Fibroblast of upper back skin (primary cell): ENCODE results near the gene LAMC3.

Source experiments
- DNase-seq: peaks from one replicate; pipeline ENCODE4 v3.0.0-alpha.2; 2013

The LAMC3 gene

DNA sequence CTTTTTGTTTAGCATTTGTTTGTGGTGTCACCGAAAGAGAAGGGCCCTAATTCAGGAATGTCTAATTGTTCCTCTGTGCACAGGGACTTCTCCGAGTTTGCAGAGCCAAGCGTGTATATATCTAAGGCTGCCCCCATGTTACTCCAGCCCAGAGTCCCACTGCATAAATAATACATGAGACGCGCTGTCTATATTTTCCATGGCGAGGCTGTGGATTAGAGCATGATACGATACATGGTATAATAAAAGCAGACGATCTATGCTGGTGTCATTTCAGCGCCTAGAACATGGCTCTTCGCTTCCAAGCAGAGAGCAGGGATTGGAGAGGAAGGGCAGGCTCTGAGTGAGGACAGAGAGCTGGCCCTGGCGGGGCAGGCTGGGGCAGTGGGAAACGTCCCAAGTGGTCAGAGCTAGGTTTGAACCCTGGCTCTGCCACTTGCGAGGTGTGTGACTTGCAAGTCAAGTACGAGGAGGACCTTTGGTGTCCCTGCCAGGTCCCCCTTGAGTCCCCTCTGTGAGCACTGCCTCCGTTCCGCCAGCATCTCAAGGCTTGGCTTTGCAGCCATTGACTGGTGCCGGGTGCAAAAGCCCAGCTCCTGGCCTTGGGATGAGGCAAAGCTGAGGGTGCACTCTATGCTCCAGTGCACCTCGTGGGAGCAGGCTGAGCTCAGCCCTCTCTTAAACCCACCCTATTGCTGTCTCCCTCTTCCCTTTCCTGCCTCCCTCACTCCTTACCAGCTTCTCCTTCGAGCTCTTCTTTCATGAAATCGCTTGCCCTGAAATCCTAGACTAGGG, 29.2 kb upstream of the LAMC3 start:
- no peak for DNase-seq

DNA sequence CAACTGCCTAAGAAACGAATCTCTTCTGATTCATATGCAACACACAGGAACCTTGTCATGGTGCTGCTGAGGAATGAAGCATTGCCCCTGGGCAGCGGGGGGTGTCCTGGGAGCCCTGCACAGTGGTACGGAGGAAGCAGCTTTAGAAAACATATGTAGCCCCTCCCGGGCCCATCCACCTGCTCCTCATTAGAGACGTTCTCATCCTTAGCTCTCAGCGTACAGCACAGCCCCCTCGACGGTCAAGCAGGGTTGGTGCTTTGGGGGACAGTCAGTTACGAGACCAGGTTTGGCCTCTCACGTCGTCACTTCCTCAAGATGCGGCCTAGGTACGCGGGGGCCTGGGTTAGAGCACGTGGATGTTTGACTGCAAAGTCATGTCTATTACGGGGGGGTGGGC, 28.4 kb upstream of the LAMC3 start:
- DNase-seq, result no peak

DNA sequence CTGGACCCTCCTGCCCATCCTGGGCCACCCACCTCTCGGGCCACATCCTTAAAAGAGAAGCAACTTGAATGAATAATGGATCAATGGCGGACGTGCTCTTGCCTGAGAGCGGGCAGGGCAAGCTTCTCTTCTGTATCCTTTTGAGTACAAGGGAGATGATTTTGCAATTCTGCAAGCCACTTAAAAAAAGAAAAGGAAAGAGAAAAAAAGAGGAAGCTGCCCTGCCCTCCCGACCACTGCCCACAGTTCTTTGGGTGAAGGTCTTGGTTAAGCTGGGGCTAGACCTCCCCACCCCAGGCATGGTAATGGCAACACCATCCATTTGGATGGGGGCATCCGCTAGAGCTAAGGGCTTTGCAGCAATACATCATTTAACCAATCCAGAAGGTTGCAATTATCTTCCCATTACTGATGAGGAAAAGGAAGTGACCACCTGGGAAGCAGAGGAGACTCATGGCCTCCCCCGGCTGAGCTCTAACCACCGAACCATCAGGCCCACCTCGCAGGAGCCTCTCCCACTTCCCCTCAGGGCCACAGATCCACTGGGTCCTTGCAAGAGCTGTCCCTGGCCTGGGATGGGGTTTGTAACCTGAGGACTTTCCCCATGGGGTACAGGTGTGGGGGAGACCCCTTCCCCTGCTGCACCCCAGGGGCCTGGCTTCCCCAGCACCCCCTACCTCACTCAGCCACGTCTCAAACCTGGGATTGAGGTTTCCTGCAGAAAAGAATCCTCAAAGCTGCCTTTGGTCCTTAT, 27.8 kb upstream of the LAMC3 start:
- DNase-seq, result no peak

- no peak for DNase-seq
These were observed 27.2 kb upstream of the LAMC3 start for GRCh38 chr9:130981756-130982137.

DNA sequence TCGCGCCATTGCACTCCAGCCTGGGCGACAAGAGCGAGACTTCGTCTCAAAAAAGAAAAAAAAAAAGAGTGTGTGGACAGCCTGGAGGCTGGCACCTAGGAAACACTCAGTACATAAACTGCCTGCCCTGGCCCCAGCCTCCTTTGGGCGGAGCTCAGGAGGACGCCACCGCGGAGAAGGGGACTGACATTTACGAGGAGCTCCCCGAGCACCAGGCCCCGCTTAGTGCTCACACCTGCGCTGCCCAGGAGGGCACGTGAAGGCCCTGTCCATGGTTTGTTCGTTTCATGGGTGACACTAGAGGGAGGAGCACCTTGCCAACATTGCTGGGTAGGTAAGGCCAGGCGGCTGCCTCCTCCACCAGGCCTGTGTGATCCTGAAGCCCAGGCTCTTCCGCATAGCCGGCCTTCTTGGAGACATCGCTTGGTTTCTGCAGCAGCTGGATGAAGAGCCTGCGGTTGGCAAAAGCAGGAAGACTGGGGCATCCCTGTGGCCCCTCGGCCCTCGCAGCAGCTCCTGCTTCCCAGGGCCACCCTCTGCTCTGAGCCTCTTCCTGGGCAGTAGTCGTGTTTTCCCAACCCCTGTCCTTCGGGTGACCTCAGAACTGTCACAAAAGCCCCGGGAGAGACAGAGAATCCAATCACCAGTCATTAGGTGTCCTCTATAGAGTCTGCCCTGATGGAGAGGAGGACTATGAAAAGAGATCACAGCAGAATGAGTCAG, 26.2 kb upstream of the LAMC3 start:
- no peak for DNase-seq

DNA sequence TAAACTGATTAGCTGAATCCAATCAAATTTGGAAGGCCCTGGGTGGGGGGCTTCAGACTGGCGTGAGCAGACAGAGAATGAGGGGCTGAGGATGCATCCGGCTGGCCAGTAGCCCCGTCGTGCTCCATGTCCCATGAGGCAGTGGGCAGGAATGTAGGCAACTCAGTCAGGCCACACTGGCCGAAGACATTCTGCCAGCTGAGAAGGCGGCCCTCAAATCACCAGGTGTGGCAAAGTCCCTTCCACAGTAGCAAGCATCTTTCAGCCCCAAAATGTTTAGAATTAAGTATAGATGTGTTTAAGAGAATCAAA, 25.7 kb upstream of the LAMC3 start:
- no peak for DNase-seq

GRCh38 chr9:130983970-130984369, 25.0 kb upstream of the LAMC3 start:
- DNase-seq, result no peak

- no peak for DNase-seq
These were observed 24.5 kb upstream of the LAMC3 start for GRCh38 chr9:130984521-130984920.

DNA sequence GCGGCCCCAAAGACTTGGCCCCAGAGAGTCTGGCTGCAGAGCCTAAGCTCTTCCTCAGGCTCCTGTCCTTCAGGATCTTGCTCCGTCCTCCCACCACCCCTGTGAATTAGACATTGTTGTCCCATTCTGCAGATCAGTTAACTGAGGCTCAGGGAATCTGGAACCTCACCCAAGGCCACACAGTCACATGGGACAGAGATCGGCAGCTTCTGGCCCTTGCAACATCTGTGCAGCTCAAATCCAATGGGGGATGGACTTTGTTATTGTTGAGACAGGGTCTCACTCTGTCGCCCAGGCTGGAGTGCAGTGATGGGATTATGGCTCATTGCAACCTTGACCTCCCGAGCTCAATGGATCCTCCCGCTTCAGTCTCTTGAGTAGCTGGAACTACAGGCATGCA, 23.9 kb upstream of the LAMC3 start:
- no peak for DNase-seq

GRCh38 chr9:130985606-130986162, 23.3 kb upstream of the LAMC3 start:
- no peak for DNase-seq

GRCh38 chr9:130986356-130986965, 22.5 kb upstream of the LAMC3 start:
- DNase-seq, result no peak

DNA sequence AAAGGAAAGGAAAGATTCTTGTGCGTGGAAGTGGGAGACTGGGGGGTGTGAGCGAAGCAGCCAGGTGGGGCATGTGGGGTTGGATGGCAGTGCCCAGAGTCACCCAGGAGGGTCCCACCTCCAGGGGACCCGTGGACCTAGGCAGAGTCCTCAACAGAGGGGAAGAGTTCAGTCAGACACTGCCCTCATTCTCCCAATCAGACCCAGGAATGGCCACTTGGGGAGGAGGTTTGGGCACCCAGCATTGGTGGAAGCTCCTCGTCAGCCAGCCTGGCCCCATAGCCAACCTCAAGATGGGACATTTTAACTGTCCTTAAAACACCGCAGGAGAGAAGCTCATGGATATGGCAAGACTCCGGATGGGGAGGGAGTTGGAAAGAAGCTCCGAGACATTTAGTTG, 21.9 kb upstream of the LAMC3 start:
- DNase-seq, result no peak

DNA sequence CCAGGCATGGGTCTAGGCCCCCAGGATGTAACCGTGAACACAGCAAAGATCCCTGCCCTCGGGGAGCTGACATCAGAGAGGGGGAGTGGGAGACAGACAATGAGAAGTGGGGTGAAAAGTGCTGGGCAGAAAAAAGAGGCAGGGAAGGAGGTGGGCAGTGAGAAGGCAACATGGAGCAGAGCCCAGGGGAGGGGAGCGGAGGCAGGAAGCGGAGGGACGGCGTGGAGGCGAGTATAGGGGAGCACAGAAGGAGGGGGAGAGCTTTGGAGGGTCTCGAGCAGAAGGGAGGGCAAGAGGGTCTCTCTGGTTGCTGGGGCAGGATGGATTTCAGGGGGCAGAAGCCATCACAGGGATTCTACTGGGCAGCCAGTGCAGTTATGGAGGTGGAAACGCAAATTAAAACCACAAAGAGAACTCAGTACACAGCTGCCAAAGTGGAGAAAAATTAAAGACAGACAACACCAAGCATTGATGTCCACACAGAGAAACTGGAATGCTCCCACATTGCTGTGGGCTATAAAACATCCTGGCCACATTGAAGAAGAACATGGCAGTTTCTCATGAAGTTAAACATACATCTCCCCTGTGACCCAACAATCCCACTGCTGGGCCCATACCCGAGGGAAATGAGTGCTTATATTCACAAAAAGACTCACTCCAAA, 21.1 kb upstream of the LAMC3 start:
- DNase-seq, result peak; percentile 36

DNA sequence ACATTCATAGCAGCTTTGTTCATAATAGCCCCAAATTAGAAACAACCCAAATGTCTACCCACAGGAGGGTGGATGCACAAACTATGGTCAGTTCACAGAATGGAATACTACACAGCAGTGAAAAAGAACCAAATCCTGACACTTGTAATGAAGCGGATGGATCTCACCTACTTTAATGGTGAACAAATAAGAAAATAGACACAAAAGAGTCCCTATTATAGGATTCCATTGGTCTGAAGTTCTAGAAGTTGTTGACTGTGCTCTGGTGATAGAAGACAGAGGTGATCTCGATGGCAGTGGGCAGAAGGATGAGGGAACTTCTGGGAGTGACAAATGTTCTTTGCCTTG, 20.6 kb upstream of the LAMC3 start:
- DNase-seq, result no peak

DNA sequence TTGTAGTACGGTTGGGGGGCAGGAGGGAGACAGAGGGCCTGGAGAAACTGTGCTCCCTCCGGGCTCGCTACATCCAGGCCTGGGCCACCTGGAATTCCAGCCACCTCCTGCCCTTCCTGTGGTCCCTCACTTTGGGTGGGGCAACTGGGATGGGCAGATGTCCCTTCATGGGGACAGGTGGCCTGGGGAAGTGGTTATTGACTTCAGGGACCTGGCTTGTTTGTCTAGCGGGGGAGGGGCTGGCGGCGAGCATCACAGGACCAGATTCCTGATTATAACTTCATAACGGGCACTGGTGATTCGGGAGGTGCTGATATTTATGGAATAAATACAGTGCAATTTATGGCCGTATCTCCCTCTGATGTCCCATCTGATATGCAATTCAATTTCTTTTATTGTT, 20.1 kb upstream of the LAMC3 start:
- no peak for DNase-seq

GRCh38 chr9:130989391-130989790, 19.6 kb upstream of the LAMC3 start:
- DNase-seq, result no peak

DNA sequence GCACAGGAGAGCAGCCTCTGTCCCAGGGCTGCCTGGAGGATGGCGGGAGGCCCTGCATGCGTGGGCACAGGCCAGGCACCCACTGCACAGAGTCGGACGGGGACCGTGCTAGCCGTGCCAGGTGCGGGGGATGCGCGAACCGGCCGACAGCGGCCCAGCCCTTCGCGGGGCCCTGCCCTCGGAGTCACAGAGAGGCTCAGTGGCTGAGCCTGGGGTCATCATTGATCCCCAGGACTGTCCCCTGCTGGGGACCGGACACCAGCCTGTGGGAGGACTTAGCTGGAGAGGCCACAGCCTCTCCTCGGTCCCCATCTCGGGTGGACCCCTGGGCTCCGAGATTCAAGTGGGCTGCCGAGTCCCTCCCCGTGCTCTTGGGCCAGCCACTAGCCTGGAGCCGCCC, 19.1 kb upstream of the LAMC3 start:
- DNase-seq, result no peak

DNA sequence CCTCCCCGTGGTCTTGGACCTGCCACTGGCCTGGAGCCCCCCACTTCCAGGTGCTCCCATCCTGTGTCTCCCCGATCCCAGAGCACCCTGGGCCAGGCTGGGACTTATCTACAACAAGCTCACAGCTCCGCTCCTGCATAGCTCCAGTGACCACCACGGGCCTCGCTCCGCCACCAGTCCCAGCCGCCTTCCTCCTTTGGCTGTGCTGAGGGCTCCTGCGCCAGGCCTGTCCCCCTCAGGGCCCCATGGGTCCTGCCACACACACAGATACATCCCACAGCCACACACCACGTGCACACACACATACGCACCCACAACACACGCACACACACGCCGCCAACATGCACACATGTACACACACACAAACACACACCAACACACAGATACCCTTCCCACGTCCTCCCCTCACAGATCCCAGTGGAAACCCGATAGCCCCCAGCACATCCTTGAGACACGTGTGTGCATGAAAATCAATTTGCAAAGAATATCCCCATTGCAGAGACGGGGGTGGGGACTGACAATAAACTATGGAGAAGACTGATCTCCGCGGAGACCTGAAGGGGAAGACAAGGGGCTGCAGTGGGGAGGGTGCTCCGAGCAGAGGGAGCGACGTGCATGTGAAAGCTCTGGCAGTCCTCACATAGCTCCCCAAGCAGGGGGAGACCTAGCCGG, 18.5 kb upstream of the LAMC3 start:
- DNase-seq, result no peak

DNA sequence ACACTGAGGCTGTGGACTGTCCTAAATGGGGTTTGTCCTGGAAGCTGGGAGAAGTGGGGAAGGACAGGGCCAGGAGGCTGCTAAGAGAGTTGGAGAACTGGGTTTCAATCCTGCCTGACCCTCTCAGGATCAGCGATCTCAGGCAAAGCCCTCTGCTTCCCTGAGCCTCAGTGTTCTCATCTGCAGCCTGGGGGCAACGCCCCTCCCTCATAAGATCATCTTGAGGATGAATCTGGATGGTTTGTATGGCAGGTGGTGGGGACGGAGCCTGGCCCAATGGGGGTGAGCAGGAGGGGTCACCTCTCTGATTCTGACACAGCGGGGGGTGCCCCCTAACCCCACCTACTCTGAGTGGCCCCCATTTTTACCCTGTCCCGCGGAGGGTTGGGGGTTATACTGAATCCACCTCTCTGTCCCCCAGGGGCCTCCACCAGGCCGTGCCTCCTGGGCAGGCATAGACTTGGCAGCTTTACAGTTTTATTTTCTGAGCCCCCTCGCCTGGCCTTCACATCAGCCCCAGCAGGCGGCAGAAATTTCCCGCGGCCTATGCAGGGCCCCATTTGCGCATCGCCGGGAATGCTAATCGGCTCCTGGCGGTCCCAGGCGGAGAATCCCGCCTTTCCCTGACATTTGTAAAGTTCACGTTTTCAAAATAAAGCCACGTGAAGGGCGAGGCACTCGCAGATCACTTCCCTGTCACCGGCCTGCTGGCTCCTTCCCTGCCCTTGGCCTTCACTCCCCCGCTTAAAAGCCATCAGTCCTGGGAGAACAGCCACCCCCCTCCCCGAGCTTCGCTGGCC, 17.8 kb upstream of the LAMC3 start:
- DNase-seq, result no peak

DNA sequence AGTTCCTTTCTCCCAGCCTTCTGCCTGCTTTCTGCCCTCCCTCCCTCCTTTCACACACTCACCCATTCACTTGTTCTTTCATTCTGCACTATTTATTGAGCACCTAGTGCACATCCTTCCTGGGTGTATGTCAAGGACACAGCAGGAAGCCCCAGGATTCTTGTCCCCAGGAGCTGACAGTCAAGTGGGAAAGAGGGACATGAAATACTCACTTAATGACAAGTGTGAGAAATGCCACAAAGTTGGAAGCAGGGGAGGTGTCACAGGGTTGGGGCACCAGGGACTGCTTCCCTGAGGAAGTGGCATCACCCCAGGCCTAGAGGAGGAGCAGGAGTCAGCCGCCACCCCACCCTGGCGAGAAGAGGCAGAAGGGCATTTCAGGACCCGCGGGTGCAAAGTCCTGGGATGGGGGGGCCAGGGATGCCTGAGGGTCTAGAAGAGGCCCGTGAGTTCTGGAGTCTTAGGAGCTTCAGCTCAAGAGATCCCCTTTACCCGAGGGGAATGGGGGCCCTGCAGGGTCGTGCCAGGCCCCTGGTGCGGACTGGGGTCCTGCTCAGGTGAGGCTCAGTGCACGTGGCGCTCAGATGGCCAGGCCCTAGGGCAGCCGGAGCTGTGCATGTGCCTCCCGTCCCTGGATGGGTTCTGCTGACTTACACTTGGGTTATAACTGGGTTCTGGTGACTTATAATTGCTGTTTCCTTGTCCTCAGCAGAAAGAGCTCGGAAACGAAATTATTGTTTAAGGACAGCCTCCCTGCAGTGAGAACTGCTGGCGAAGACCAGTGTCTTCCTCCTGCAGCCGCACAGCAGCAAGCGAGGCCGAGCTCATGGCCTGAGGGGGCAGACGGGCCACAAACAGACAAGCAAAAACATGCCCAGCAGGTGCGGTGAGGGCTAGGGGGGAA, 16.9 kb upstream of the LAMC3 start:
- DNase-seq, result no peak
